ENCODE measurements around the gene ARHGEF33.

DNA sequence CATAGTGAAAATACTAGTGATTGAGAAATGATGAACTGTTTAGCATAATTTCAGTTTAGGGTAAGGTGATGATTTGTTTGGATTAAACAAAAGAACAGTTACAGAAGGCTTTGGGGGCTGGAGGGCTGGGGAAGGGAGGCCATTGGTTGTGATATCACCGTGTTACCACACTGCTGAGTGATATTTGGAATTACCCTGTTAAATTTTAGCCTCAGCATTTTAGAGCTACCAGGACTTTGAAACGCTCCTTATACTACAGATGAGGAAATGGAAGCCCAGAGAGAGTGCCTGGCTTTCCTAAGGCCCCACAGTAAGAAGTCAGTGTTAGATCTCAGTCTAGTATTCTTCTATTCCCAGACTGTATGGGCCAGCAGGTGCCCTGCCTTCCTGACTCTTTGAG is 15.6 kb downstream of the ARHGEF33 start:
- TF ChIP-seq, protein P1, sequence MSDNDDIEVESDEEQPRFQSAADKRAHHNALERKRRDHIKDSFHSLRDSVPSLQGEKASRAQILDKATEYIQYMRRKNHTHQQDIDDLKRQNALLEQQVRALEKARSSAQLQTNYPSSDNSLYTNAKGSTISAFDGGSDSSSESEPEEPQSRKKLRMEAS (IDR thresholded peaks at IDR 0.05) = no peak
- TF ChIP-seq ZNF567 (CRISPR knock-in tag; IDR thresholded peaks at IDR 0.05; ENCODE audit: borderline replicate concordance) = no peak
- no peak for TF ChIP-seq ESRRA (CRISPR knock-in tag; IDR thresholded peaks at IDR 0.05; ENCODE audit: low read depth)
- TF ChIP-seq, protein P2, sequence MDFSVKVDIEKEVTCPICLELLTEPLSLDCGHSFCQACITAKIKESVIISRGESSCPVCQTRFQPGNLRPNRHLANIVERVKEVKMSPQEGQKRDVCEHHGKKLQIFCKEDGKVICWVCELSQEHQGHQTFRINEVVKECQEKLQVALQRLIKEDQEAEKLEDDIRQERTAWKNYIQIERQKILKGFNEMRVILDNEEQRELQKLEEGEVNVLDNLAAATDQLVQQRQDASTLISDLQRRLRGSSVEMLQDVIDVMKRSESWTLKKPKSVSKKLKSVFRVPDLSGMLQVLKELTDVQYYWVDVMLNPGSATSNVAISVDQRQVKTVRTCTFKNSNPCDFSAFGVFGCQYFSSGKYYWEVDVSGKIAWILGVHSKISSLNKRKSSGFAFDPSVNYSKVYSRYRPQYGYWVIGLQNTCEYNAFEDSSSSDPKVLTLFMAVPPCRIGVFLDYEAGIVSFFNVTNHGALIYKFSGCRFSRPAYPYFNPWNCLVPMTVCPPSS (IDR thresholded peaks at IDR 0.05) = no peak
- TF ChIP-seq CEBPG (CRISPR knock-in tag; IDR thresholded peaks at IDR 0.05) = no peak
- TF ChIP-seq RFX5 (IDR thresholded peaks at IDR 0.05; ENCODE audit: low read depth, low read length) = no peak
- TF ChIP-seq, protein P3, sequence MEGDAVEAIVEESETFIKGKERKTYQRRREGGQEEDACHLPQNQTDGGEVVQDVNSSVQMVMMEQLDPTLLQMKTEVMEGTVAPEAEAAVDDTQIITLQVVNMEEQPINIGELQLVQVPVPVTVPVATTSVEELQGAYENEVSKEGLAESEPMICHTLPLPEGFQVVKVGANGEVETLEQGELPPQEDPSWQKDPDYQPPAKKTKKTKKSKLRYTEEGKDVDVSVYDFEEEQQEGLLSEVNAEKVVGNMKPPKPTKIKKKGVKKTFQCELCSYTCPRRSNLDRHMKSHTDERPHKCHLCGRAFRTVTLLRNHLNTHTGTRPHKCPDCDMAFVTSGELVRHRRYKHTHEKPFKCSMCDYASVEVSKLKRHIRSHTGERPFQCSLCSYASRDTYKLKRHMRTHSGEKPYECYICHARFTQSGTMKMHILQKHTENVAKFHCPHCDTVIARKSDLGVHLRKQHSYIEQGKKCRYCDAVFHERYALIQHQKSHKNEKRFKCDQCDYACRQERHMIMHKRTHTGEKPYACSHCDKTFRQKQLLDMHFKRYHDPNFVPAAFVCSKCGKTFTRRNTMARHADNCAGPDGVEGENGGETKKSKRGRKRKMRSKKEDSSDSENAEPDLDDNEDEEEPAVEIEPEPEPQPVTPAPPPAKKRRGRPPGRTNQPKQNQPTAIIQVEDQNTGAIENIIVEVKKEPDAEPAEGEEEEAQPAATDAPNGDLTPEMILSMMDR (CRISPR knock-in tag; IDR thresholded peaks at IDR 0.05) = no peak
- no peak for TF ChIP-seq CBX2 (IDR thresholded peaks at IDR 0.05; ENCODE audit: low read depth, low read length)
- no peak for TF ChIP-seq CBX2 (CRISPR knock-in tag; IDR thresholded peaks at IDR 0.05; ENCODE audit: low read depth)
- TF ChIP-seq POLR2A (IDR thresholded peaks at IDR 0.05; ENCODE audit: insufficient read depth in 1 of 2, low read depth in 2 of 2, low read length in 2 of 2) = no peak
